Measurements from ENCODE around the gene GOLGA5.

DNA sequence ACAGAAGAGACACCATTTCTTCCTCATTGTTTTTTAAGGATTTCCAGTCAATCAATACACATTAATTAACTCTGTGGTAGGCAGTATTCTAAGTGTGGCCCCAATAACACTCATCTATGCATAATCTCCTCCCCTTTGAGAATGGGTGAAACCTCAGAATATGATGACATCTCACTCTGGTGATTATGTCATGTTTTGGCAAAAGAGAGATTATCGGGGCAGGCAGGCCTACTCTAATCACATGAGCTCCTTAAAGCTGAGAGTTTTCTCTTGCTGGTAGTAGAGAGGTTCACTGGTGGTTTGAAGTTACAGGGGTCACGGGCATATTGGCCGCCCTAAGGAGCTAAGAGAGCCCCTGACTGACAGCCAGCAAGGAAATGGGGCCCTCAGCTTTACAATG, 38.6 kb upstream of the GOLGA5 start:
- TF ChIP-seq GATA3 (IDR thresholded peaks at IDR 0.05; ENCODE audit: low read depth, low read length) (no peak), GATA2 (IDR thresholded peaks at IDR 0.05; ENCODE audit: low read depth, low read length) (no peak)
